Peyer's patch (tissue), 4 donors: ENCODE measurements around the gene RIC3. TPM values are rescaled to one million over a fixed set of nuclear protein-coding genes. Genes with fewer than 3 reads are reported as not detected.

Experiments
- DNase-seq, 3 donors: peaks; one replicate each; pipeline ENCODE4 v3.0.0-alpha.2; 2017 to 2019
- H3K27ac ChIP-seq, 4 donors: fragments of 200-600 bp; sonication (generic); one replicate each; pipeline ENCODE4 v1.5.1; 2016 to 2019
- H3K27me3 ChIP-seq, 2 donors: fragments of 200-600 bp; sonication (generic); one replicate each; pipeline ENCODE4 v1.5.1; 2019
- H3K36me3 ChIP-seq, 3 donors: fragments of 200-600 bp; sonication (generic); one replicate each; pipeline ENCODE4 v1.5.1; 2016 to 2019
- H3K4me1 ChIP-seq, 4 donors: fragments of 200-600 bp; sonication (generic); one replicate each; pipeline ENCODE4 v1.5.1; 2016 to 2019
- H3K4me3 ChIP-seq, 4 donors: fragments of 200-600 bp; sonication (generic); 1 replicate in 3 of 4; 2 replicates in 1 of 4; pipeline ENCODE4 v1.5.1; 2016 to 2019; ENCODE audit warnings: mild to moderate bottlenecking in 1 of 4
- H3K9me3 ChIP-seq, 4 donors: fragments of 200-600 bp; sonication (generic); one replicate each; pipeline ENCODE4 v1.5.1; 2016 to 2019; ENCODE audit warnings: mild to moderate bottlenecking in 1 of 4
- CTCF ChIP-seq, 6 experiments: fragments of 450-650 bp in 4 of 6; fragments of 200-600 bp in 2 of 6; sonication (generic) in 1 of 6; IDR thresholded peaks; one replicate each; pipeline ENCODE4 v1.5.1; 2017 to 2019; ENCODE audit warnings: antibody characterized with exemption in 6 of 6, mild to moderate bottlenecking in 3 of 6, moderate library complexity in 1 of 6
- POLR2A ChIP-seq, 2 donors: fragments of 450-650 bp; IDR thresholded peaks; one replicate each; pipeline ENCODE4 v1.5.1; 2017; ENCODE audit warnings: antibody characterized with exemption in 2 of 2, mild to moderate bottlenecking in 2 of 2, moderate library complexity in 2 of 2
- total RNA-seq, 4 donors: library from RNA; depleted of rRNA; stranded (reverse); fragments of >200 nt; gene quantifications; one replicate each; pipeline ENCODE4 v1.1.0, GENCODE V29; 2016

The RIC3 gene
- total RNA-seq, 4 donors from 2014 or later: 2.8 to 26.4 (median 4.9) TPM

- no peak for DNase-seq
- H3K36me3 ChIP-seq: peaks cover 0 to 8% (median 0%) of the 10 kb centered on the region in 3 donors
Measured at GRCh38 chr11:8097062-8097461, 71.8 kb downstream of the RIC3 start.

GRCh38 chr11:8096575-8096974 lies 72.2 kb downstream of the RIC3 start:
- no peak for DNase-seq
- Histone ChIP-seq H3K27ac (no peak overlapping the region), H3K27me3 (no peaks in the 10 kb centered on the region), H3K36me3 (peaks cover 0 to 3% (median 0%) of the 10 kb centered on the region in 3 donors), H3K4me1 (no peaks in the 10 kb centered on the region), H3K4me3 (no peak overlapping the region), H3K9me3 (no peaks in the 10 kb centered on the region)
- TF ChIP-seq CTCF (IDR thresholded peaks at IDR 0.05) (no peak), POLR2A (IDR thresholded peaks at IDR 0.05) (no peak)

More at GRCh38 chr11:8097062-8097461, 71.8 kb downstream of the RIC3 start:
- TF ChIP-seq CTCF (IDR thresholded peaks at IDR 0.05) (no peak), POLR2A (IDR thresholded peaks at IDR 0.05) (no peak)
- Histone ChIP-seq H3K27ac (no peak overlapping the region), H3K27me3 (no peaks in the 10 kb centered on the region), H3K4me3 (no peak overlapping the region), H3K9me3 (no peaks in the 10 kb centered on the region), H3K4me1 (no peaks in the 10 kb centered on the region)

- TF ChIP-seq POLR2A (IDR thresholded peaks at IDR 0.05): no peak
- TF ChIP-seq CTCF (IDR thresholded peaks at IDR 0.05): no peak
- no peak overlapping the region for H3K27ac ChIP-seq
- no peak overlapping the region for H3K4me3 ChIP-seq
- H3K27me3 ChIP-seq: no peaks in the 10 kb centered on the region
- no peaks in the 10 kb centered on the region for H3K9me3 ChIP-seq
- H3K4me1 ChIP-seq: no peaks in the 10 kb centered on the region
- H3K36me3 ChIP-seq: no peaks in the 10 kb centered on the region
- no peak for DNase-seq
Measured at GRCh38 chr11:8095806-8096522, 72.9 kb downstream of the RIC3 start.

GRCh38 chr11:8095371-8095770 lies 73.5 kb downstream of the RIC3 start:
- Histone ChIP-seq H3K36me3 (no peaks in the 10 kb centered on the region), H3K27me3 (no peaks in the 10 kb centered on the region), H3K27ac (no peak overlapping the region), H3K9me3 (no peaks in the 10 kb centered on the region), H3K4me3 (no peak overlapping the region), H3K4me1 (no peaks in the 10 kb centered on the region)
- TF ChIP-seq CTCF (IDR thresholded peaks at IDR 0.05) (no peak), POLR2A (IDR thresholded peaks at IDR 0.05) (no peak)
- no peak for DNase-seq

GRCh38 chr11:8094656-8095055 lies 74.2 kb downstream of the RIC3 start:
- H3K4me3 ChIP-seq: no peak overlapping the region
- no peaks in the 10 kb centered on the region for H3K4me1 ChIP-seq
- H3K27me3 ChIP-seq: no peaks in the 10 kb centered on the region
- H3K9me3 ChIP-seq: no peaks in the 10 kb centered on the region
- no peak for DNase-seq
- no peaks in the 10 kb centered on the region for H3K36me3 ChIP-seq
- TF ChIP-seq POLR2A (IDR thresholded peaks at IDR 0.05): no peak
- TF ChIP-seq CTCF (IDR thresholded peaks at IDR 0.05): no peak
- H3K27ac ChIP-seq: no peak overlapping the region
